SU-DHL-6 (cell line): ENCODE measurements around the gene TDP1.

Source experiments
- H2AFZ ChIP-seq: fragments of 200-600 bp; sonication (generic); 2 replicates; pipeline ENCODE4 v1.6.1; 2014; ENCODE audit warnings: low read depth, mild to moderate bottlenecking, moderate library complexity, mixed read lengths, antibody characterized with exemption, low read length; ENCODE audit not compliant: severe bottlenecking
- H3F3A ChIP-seq: fragments of 200-600 bp; shearing (Covaris generic); 2 replicates; pipeline ENCODE4 v1.6.0; 2016; ENCODE audit warnings: antibody characterized with exemption, mild to moderate bottlenecking; ENCODE audit not compliant: insufficient read depth
- H3K27ac ChIP-seq: fragments of 200-600 bp; sonication (generic); 2 replicates; pipeline ENCODE4 v1.5.1; 2016; ENCODE audit warnings: low read depth, mild to moderate bottlenecking, low read length, moderate library complexity, mixed read lengths
- H3K27me3 ChIP-seq: fragments of 200-600 bp; sonication (generic), shearing (Covaris generic); 2 replicates; pipeline ENCODE4 v1.6.0; 2014; ENCODE audit warnings: mild to moderate bottlenecking, low read length
- H3K36me3 ChIP-seq: fragments of 200-600 bp; sonication (generic); 2 replicates; pipeline ENCODE4 v1.6.1; 2014; ENCODE audit warnings: mild to moderate bottlenecking, low read length, mixed read lengths
- H3K4me2 ChIP-seq: fragments of 300-600, 200-600 bp; shearing (Covaris generic), sonication (generic); 2 replicates; pipeline ENCODE4 v1.6.0; 2014; ENCODE audit warnings: low read length, low read depth, mild to moderate bottlenecking; ENCODE audit not compliant: poor library complexity, severe bottlenecking
- H3K4me3 ChIP-seq: fragments of 200-600 bp; sonication (generic); 2 replicates; pipeline ENCODE4 v1.5.1; 2014; ENCODE audit warnings: antibody characterized with exemption, low read length, mild to moderate bottlenecking, mixed read lengths; ENCODE audit not compliant: insufficient read depth, poor library complexity, severe bottlenecking
- H3K79me2 ChIP-seq: fragments of 200-600 bp; sonication (generic); 2 replicates; pipeline ENCODE4 v1.6.1; 2014; ENCODE audit warnings: mild to moderate bottlenecking, low read length, moderate library complexity; ENCODE audit not compliant: insufficient read depth
- H3K9ac ChIP-seq: fragments of 200-600 bp; sonication (generic); 2 replicates; pipeline ENCODE4 v1.7.0; 2014; ENCODE audit warnings: mild to moderate bottlenecking, low read length
- H3K9me2 ChIP-seq: fragments of 200-600 bp; sonication (generic); replicated peaks from 2 replicates; pipeline ENCODE4 v1.6.1; 2014; ENCODE audit warnings: low read length; ENCODE audit not compliant: insufficient read depth
- H3K9me3 ChIP-seq: fragments of 200-600 bp; sonication (generic); 2 replicates; pipeline ENCODE4 v1.6.1; 2014; ENCODE audit warnings: low read length, mixed read lengths; ENCODE audit not compliant: insufficient read depth
- H4K20me1 ChIP-seq: fragments of 200-600 bp; sonication (generic); 2 replicates; pipeline ENCODE4 v1.6.1; 2014; ENCODE audit warnings: low read depth, mild to moderate bottlenecking, antibody characterized with exemption, low read length, moderate library complexity, mixed read lengths
- CTCF ChIP-seq: fragments of 200-600 bp; sonication (generic); IDR thresholded peaks from one replicate; pipeline ENCODE4 v1.5.1; 2017; ENCODE audit warnings: antibody characterized with exemption, mild to moderate bottlenecking, low read length, moderate library complexity; ENCODE audit not compliant: insufficient read depth, poor library complexity, severe bottlenecking
- EZH2phosphoT487 ChIP-seq: fragments of 200-600 bp; sonication (generic), shearing (Covaris generic); conservative IDR thresholded peaks from 2 replicates; pipeline ENCODE4 v1.6.1; 2018; ENCODE audit warnings: mild to moderate bottlenecking, antibody characterized with exemption, low read length, moderate library complexity, mixed read lengths

The TDP1 gene

GRCh38 chr14:89996963-89997362 is 41.2 kb downstream of the TDP1 start:
- no peaks in the 10 kb centered on the region for H3K9me3 ChIP-seq
- TF ChIP-seq CTCF (no peak), EZH2phosphoT487 (no peak)
- H3K4me3 ChIP-seq, result no peak overlapping the region
- H4K20me1 ChIP-seq, result no peaks in the 10 kb centered on the region
- no peaks in the 10 kb centered on the region for H3K27me3 ChIP-seq
- H3K79me2 ChIP-seq, result no peaks in the 10 kb centered on the region
- H3K27ac ChIP-seq, result no peak overlapping the region
- H2AFZ ChIP-seq, result no peak overlapping the region
- no peaks in the 10 kb centered on the region for H3K9me2 ChIP-seq
- peaks cover 28% of the 10 kb centered on the region; the same call in 1 of the 2 replicates for H3K36me3 ChIP-seq
- H3K4me2 ChIP-seq, result no peak overlapping the region
- no peaks in the 10 kb centered on the region for H3F3A ChIP-seq
- no peak overlapping the region for H3K9ac ChIP-seq

GRCh38 chr14:90000935-90001334 is 45.2 kb downstream of the TDP1 start:
- Histone ChIP-seq H3F3A (no peaks in the 10 kb centered on the region), H3K4me3 (no peak overlapping the region), H3K36me3 (peaks cover 9% of the 10 kb centered on the region; the same call in 1 of the 2 replicates), H4K20me1 (no peaks in the 10 kb centered on the region), H3K4me2 (no peak overlapping the region), H3K9me3 (no peaks in the 10 kb centered on the region), H3K9me2 (no peaks in the 10 kb centered on the region), H3K9ac (no peak overlapping the region), H2AFZ (no peak overlapping the region), H3K27me3 (no peaks in the 10 kb centered on the region), H3K79me2 (no peaks in the 10 kb centered on the region), H3K27ac (no peak overlapping the region)
- TF ChIP-seq CTCF, result no peak
- no peak for TF ChIP-seq EZH2phosphoT487

- H3K27me3 ChIP-seq, result no peaks in the 10 kb centered on the region
- no peak overlapping the region for H3K27ac ChIP-seq
- TF ChIP-seq CTCF (no peak), EZH2phosphoT487 (no peak)
- H3K36me3 ChIP-seq, result peaks cover 12% of the 10 kb centered on the region; the same call in 1 of the 2 replicates
- H3K9ac ChIP-seq, result no peak overlapping the region
- H3K4me2 ChIP-seq, result no peak overlapping the region
- H3K4me3 ChIP-seq, result no peak overlapping the region
- no peaks in the 10 kb centered on the region for H3K9me3 ChIP-seq
- H2AFZ ChIP-seq, result no peak overlapping the region
- no peaks in the 10 kb centered on the region for H3K79me2 ChIP-seq
- no peaks in the 10 kb centered on the region for H3K9me2 ChIP-seq
- no peaks in the 10 kb centered on the region for H3F3A ChIP-seq
- H4K20me1 ChIP-seq, result no peaks in the 10 kb centered on the region
These were observed 48.0 kb downstream of the TDP1 start for GRCh38 chr14:90003526-90004307.
